ENCODE data around the gene CACNA1F.

Gene CACNA1F

GRCh38 chrX:49264460-49264859, 31.3 kb upstream of the CACNA1F start, which contains the start of gene FOXP3:
Gene FOXP3 (minus strand): TSS chrX:49264710. CDS start chrX:49258505, 6,205 bp downstream.
- H3K27ac ChIP-seq = no peak within 1 kb of the TSS
- no peak for TF ChIP-seq ZFX (IDR thresholded peaks at IDR 0.05)
- TF ChIP-seq, protein P1, sequence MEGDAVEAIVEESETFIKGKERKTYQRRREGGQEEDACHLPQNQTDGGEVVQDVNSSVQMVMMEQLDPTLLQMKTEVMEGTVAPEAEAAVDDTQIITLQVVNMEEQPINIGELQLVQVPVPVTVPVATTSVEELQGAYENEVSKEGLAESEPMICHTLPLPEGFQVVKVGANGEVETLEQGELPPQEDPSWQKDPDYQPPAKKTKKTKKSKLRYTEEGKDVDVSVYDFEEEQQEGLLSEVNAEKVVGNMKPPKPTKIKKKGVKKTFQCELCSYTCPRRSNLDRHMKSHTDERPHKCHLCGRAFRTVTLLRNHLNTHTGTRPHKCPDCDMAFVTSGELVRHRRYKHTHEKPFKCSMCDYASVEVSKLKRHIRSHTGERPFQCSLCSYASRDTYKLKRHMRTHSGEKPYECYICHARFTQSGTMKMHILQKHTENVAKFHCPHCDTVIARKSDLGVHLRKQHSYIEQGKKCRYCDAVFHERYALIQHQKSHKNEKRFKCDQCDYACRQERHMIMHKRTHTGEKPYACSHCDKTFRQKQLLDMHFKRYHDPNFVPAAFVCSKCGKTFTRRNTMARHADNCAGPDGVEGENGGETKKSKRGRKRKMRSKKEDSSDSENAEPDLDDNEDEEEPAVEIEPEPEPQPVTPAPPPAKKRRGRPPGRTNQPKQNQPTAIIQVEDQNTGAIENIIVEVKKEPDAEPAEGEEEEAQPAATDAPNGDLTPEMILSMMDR (conservative IDR thresholded peaks at IDR 0.05) = no peak

GRCh38 chrX:49263631-49264030, 30.5 kb upstream of the CACNA1F start:
- TF ChIP-seq, protein P1 (conservative IDR thresholded peaks at IDR 0.05) = no peak
- TF ChIP-seq ZFX (IDR thresholded peaks at IDR 0.05) = no peak
- no peak overlapping the region for H3K27ac ChIP-seq

GRCh38 chrX:49262603-49263002, 29.5 kb upstream of the CACNA1F start:
- no peak overlapping the region for H3K27ac ChIP-seq
- TF ChIP-seq ZFX (IDR thresholded peaks at IDR 0.05) = no peak
- TF ChIP-seq, protein P1 (conservative IDR thresholded peaks at IDR 0.05) = no peak

DNA sequence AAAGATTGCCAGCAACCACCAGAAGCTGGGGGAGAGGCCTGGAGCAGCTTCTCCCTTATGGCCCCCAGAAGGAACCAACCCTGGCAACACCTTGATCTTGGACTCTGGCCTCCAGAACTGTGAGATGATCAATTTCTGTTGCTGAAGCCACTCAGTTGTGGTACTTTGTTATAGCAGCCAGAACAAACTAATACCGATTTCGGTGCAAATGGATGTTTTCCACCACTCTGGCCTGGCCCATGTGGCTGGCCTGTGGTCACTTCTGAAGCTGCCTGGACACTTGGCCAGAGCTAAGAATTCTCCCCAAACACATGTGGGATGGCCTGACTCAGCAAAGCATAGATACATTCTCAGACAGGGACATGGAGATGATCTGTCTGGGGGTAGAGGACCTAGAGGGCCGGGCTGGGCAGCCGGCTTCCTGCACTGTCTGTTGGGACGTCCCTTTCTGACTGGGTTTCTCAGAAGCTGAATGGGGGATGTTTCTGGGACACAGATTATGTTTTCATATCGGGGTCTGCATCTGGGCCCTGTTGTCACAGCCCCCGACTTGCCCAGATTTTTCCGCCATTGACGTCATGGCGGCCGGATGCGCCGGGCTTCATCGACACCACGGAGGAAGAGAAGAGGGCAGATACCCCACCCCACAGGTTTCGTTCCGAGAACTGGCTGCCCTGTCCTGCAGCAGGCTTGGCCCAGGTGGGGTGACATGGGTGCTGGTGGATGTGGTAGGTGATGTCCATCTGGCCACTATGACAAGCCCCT, 27.3 kb upstream of the CACNA1F start:
- H3K27ac ChIP-seq = no peak overlapping the region
- TF ChIP-seq, protein P1 (conservative IDR thresholded peaks at IDR 0.05) = no peak
- TF ChIP-seq ZFX (IDR thresholded peaks at IDR 0.05) = no peak

DNA sequence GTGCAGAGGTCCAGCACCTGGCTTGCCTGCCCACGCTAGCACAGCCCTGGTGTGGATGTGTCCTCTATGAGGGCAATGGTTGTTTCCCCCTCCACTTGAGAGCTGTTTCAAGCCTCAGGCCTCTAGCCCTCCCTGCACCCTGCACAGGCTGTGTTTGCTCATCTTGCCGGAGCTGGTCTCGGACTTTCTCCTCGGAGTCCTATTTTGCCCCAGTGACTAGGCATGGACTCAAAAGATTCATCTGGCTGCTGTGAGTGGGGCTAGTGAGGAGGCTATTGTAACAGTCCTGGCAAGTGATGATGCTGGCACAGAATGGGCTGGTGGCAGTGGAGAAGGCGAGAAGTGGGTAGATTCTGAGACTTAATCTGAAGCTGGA, 25.6 kb upstream of the CACNA1F start:
- TF ChIP-seq ZFX (IDR thresholded peaks at IDR 0.05) = no peak
- TF ChIP-seq, protein P1 (conservative IDR thresholded peaks at IDR 0.05) = no peak
- H3K27ac ChIP-seq = no peak overlapping the region

DNA sequence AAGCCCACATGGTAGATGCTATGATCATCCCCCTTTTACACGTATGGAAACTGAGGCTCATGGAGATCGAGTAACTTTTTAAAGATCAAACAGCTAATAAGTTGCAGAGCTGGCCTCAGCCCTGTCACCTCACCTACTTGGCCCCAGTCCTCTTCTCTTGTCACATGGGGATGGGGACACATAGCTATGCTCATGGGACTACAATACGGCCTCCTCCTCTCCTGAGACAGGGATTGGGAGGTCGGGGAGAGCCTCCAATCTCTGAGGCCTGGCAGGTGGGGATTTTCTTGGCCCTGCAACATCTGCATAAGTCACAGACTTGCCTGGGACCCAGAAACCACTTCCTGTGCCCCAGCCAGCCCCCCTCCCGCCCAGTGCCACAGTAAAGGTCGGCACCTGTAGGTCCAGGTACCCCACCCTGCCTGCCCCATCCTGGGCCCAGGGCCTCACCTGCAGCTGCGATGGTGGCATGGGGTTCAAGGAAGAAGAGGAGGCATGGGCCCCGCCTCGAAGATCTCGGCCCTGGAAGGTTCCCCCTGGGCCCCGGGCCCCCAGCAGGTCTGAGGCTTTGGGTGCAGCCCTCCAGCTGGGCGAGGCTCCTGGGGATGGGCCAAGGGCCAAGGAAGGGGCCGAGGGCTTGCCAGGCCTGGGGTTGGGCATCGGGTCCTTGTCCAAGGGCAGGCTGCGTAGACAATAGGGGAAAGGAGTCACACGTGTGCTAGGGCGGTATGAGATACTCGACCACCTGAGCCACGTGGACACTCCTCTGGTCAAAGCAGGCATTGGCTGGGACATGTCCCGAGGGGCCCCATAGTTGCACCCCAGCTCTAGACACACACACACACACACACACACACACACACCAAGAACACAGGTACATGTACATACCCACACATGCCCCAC, 25.0 kb upstream of the CACNA1F start:
- H3K27ac ChIP-seq = no peak overlapping the region
- TF ChIP-seq, protein P1 (conservative IDR thresholded peaks at IDR 0.05) = no peak
- TF ChIP-seq ZFX (IDR thresholded peaks at IDR 0.05) = no peak
